Measurements from ENCODE around the gene CTR9.

Gene CTR9

GRCh38 chr11:10750838-10751580 is at the start of gene CTR9:
Gene CTR9, plus strand, starts transcription at chr11:10751246. Its CDS starts 167 bp downstream, at chr11:10751413.
- DNase-seq (ENCODE audit: low read depth), result peak; percentile 91

DNA sequence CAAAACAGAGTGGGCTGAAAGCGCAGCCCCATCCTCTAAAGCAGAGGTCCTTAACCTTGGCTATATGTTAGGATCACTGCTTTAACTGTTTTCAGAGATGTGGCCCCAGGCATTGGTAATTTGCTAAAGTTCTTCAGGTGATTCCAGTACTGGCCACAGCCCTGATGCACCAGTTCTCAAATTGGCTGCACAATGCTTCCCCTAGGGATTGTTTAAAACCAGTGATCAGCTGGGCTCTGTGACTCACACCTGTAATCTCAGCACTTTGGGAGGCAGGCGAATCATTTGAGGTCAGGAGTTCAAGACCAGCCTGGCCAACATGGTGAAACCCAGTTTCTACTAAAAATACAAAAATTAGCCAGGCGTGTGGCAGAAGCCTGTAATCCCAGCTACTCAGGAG is 49.1 kb upstream of the CTR9 start:
- DNase-seq (ENCODE audit: low read depth), result no peak

DNA sequence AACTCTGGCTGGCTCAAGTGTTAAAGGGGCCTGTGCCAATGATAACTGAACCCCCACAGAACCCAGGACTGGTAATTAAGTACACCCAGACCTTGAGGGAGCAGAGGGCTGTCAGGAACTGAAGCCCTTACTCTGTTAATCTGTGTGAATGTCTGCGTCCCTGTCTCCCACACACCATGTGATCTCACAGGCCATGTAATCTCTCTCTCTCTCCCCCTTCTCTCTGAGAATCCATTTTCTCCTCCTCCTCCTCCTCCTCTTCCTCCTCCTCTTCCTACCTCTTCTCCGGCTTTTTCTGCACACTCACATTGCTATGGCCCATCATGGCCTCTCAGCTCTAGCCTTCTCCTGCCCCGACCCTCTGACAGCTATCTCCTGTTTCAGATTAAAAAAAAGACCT is 42.9 kb upstream of the CTR9 start:
- no peak for DNase-seq (ENCODE audit: low read depth)

- DNase-seq (ENCODE audit: low read depth), result no peak
These were observed 41.6 kb upstream of the CTR9 start for GRCh38 chr11:10709299-10710086.

DNA sequence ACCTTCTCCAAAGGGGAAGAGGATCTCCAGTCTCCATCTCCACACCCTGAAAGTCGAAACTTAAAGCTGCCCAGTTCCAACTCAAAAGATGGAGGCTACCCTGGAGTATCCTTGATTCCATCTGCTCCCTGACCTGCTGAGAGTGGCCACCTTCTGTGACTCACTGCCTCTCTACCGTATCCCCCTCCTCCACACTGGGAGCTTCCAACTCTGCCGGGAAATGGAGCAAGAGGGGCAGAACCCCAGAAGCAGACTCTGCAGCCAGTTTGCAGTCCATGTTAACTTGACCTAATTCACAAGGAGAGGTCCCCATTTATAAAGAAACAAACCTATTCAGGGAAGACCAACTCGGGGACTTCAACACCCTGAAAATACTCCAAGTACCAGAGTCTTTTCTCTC is 35.5 kb upstream of the CTR9 start:
- no peak for DNase-seq (ENCODE audit: low read depth)

DNA sequence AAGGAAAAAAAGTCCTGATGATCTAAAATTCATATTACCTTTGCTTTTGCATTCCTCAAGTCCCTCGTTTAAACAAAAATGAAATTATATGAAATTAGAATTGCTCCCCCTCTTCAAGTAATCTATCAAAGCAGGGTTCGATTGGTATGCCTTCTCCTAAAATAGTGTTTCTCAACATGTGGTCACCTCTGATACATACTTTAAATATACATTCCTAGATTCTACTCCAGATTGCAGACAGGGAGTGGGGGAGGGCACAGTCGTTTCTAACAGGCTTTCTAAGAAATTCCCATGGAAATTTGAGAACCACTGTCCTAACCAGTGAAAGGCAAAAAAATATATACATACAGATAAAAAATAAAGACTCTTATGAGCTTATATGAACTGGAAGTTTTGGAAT is 34.9 kb upstream of the CTR9 start:
- no peak for DNase-seq (ENCODE audit: low read depth)

GRCh38 chr11:10716543-10717259 is 34.3 kb upstream of the CTR9 start:
- no peak for DNase-seq (ENCODE audit: low read depth)

GRCh38 chr11:10719616-10720015 is 31.4 kb upstream of the CTR9 start:
- no peak for DNase-seq (ENCODE audit: low read depth)

GRCh38 chr11:10720881-10721376 is 30.1 kb upstream of the CTR9 start:
- DNase-seq (ENCODE audit: low read depth), result no peak

DNA sequence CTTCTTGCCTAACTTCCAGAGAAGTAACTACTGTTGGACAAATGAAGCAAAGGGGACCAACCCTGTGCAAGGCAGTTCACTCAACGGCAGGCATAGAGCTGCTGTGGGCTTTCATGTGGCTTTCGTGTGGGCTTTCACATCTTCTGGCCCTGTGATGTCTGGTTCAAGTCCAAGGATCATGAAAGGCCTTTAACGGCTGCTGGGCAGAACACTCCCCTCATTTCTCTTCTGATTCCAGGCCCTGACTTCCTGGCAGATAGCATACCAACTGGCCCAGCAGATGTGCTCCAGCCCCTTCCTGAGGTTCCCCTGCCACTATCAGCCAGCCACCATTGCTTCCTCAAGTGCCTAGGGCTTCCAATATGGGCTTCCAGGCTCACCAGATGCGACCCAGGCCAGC is 28.7 kb upstream of the CTR9 start:
- no peak for DNase-seq (ENCODE audit: low read depth)

- no peak for DNase-seq (ENCODE audit: low read depth)
These were observed 25.7 kb upstream of the CTR9 start for GRCh38 chr11:10725114-10725906.

DNA sequence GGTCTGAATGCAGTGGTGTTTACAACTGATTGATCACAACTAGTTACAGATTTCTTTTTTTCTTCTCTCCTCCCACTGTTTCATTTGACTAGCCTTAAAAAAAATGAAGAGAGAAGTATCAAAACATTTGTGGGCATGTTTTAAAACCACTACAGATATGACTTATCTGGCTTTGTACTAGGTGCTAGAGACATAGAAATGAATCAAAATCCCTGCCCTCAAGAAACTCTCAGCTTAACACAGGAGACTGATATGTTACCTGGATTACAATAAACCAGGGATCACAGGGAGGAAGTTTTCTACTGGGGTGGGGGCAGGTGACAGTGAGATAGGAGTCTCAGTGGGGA is 25.2 kb upstream of the CTR9 start:
- DNase-seq (ENCODE audit: low read depth), result no peak

DNA sequence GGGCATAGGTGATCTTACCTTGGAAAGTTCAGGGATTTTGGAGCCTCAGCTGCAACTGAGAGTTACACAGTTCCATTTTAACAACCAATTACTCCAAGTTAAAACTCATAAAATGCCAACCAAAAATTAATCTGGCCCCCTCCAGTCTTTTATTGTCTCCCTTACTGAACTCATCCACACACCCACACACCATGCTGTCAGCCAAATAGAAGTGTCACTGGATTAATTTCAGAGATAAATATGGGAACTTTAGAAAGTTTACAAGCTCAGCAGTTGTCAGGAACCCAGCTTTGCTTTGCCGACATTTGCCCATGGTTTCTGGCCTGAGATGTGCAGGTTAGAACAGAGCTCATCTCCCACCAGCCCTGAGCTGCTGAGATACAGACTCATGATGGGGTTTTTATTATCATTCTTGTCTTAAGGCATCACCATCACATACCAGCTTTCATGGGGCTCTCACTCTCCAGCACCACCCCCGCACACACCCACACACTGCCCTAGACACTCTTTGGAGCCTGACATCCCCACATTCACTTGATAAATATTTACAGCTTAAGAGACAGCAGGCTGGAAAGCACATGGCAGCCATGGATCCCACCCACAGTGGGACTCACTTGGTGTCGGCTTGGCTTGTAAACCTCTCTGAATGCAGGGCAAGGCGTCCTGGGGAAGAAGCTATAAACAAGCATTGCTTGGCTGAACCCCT is 23.7 kb upstream of the CTR9 start:
- DNase-seq (ENCODE audit: low read depth), result no peak

GRCh38 chr11:10728154-10728553 is 22.9 kb upstream of the CTR9 start:
- DNase-seq (ENCODE audit: low read depth), result no peak

DNA sequence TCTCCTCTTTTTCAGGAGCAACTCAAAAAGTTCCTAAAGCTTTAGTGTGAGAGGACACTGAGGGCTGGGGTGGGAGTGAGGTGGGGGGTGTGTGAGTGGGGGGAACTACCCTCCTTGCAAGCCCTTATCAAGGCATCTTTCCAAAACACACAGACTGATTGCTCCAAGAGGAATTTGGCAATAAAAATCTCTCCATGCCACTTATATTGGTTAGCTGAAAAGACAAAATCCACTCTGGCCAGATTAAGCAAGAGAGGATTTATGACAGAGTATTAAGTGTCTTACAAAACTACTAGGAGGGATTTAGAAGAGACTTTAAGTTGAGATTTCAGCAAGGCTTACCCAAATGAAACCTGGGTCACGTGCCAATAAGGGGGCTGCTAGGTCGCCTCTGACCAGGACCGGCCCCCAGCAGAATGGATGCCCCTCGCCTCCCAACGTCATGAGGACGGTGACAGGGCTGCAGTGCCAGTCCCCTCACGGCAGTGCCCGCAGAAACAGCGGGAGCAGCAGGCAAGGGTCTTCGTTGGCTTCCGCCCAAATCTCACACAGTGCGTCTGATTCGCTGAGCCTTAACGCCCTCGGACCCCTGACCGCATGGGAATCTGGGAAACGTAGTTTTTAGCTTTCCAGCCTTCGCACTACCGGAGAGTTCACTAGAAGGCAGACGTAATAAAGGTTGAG is 22.1 kb upstream of the CTR9 start:
- DNase-seq (ENCODE audit: low read depth), result no peak

GRCh38 chr11:10730151-10730550 is 20.9 kb upstream of the CTR9 start:
- no peak for DNase-seq (ENCODE audit: low read depth)

DNA sequence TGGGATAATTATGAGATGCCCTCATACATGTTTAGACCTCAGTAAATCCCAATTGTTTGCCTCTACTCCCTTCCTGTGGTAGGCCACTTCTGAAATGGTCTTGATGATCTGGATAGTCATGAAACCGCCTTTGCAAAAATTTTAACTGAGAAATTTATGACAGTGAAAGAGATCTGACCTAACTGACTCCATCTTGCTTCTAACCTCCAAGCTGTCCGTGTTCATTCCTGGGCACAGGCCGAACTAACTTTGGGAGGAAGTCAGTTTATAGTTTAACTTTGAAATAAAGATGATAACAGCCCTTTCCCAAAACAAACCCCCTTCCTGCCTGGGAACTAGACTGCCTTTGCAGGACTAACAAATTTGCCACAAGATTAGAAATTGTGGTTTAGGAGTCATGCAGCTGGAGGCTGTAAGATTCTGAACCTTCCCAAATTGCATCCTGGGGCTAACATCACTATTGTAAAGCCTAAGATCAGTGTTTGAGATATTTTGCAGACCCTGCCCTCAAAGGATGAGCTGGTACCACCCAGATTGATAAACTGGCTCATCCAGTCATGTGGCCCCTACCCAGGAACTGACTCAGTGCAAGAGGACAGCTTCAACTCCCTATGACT is 19.9 kb upstream of the CTR9 start:
- no peak for DNase-seq (ENCODE audit: low read depth)

DNA sequence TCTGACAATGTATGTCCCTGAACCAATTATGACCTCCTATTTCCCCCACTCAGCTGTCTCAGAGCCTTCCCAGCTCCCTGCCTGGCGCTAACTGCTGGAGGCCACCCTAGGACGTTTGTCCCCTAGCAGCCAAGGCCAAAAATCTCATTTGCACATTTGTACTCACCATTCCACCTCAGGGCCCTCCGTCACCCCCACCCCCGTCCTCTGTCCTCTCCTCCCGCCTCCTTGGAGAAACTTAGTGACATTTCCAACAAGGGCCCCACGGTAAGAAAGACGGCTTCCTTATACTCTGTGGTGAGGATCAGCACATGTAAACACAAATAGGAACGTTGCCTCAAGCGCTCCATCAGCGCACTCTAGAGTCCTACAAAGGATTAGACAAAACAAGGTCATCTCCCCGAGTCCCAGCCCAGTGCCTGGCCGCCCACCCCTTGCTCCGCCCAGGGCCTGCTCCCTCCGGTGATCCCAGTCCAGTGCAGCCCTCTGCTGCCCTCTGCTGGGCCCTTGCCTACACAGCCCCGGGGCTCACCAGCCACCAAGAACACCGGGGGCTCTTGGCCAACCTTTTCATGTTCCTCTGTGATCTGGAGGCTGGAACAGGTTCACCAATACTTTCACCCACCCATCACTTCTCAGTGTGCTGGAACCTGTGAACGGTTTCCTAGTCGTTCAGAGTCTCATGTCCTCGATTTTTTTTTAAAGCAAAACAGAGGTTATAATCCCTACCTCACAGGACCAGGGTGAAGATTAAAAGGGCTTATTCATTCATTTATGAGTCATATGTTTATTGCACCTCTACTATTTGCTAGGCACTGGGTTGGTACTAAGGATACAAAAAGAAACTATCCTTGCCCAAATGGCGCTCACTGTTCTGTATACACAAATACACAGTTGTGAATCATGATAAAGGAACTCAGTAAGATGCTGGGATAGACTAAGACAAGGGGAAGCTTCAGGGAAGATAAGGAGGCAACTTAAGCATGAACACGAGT is 15.3 kb upstream of the CTR9 start:
- DNase-seq (ENCODE audit: low read depth), result peak; percentile 88

Measured in activated T-cell treated with anti-CD3 and anti-CD28 coated beads for 48 hours (primary cell).